Measurements from ENCODE around the gene CASQ1. TPM values are rescaled to one million over a fixed set of nuclear protein-coding genes. Genes with fewer than 3 reads are reported as not detected.

CASQ1 gene
- total RNA-seq, 1 experiment from 2014 or later: not detected

- H3K27me3 Mint-ChIP-seq (ENCODE audit: insufficient read depth, unreplicated experiment): no peaks in the 10 kb centered on the region
- H3K27ac Mint-ChIP-seq (ENCODE audit: unreplicated experiment): no peak overlapping the region
- no peaks in the 10 kb centered on the region for H3K27me3 ChIP-seq (replicated peaks; ENCODE audit: control insufficient read depth, insufficient read depth, low read length)
- no peak for TF ChIP-seq CTCF (IDR thresholded peaks at IDR 0.05; ENCODE audit: insufficient read depth in 1 of 2, low read depth in 1 of 2, low read length in 1 of 2, severe bottlenecking in 1 of 2, unreplicated experiment in 1 of 2)
- H3K4me1 Mint-ChIP-seq (ENCODE audit: low read depth, unreplicated experiment): no peaks in the 10 kb centered on the region
- no peak for DNase-seq
- no TSS peak for BruUV-seq (replicated peaks)
- H3K9me3 Mint-ChIP-seq (ENCODE audit: unreplicated experiment): no peaks in the 10 kb centered on the region
- H3K4me3 ChIP-seq (ENCODE audit: low read depth, low read length): no peak overlapping the region
- H3K4me3 Mint-ChIP-seq (ENCODE audit: unreplicated experiment): no peak overlapping the region
- CTCF ChIA-PET: interaction anchor here (0.8 kb wide), 1 partner anchor 27 kb away, joined by 3 read pairs; no protein-coding TSS in a partner anchor
- intact Hi-C loops (cut with micrococcal nuclease; ENCODE audit: unreplicated experiment): no loop called here
- H3K4me1 ChIP-seq: no peaks in the 10 kb centered on the region
- no peaks in the 10 kb centered on the region for H3K9me3 ChIP-seq
- H3K36me3 ChIP-seq (ENCODE audit: control insufficient read depth, insufficient read depth, low read length): peaks cover 2% of the 10 kb centered on the region
- POLR2A ChIA-PET: no interaction called here
- peaks cover 32% of the 10 kb centered on the region for H3K36me3 Mint-ChIP-seq (ENCODE audit: insufficient read depth, unreplicated experiment)
These were observed 35.0 kb downstream of the CASQ1 start for GRCh38 chr1:160225345-160225744.

- no TSS peak for BruUV-seq (replicated peaks)
- Mint-ChIP-seq H3K4me3 (ENCODE audit: unreplicated experiment) (no peak overlapping the region), H3K27me3 (ENCODE audit: insufficient read depth, unreplicated experiment) (no peaks in the 10 kb centered on the region), H3K36me3 (ENCODE audit: insufficient read depth, unreplicated experiment) (peaks cover 33% of the 10 kb centered on the region), H3K27ac (ENCODE audit: unreplicated experiment) (no peak overlapping the region), H3K9me3 (ENCODE audit: unreplicated experiment) (no peaks in the 10 kb centered on the region), H3K4me1 (ENCODE audit: low read depth, unreplicated experiment) (no peaks in the 10 kb centered on the region)
- H3K9me3 ChIP-seq: no peaks in the 10 kb centered on the region
- no peaks in the 10 kb centered on the region for H3K27me3 ChIP-seq (replicated peaks; ENCODE audit: control insufficient read depth, insufficient read depth, low read length)
- intact Hi-C loops (cut with micrococcal nuclease; ENCODE audit: unreplicated experiment): no loop called here
- ChIA-PET CTCF (no interaction called here), POLR2A (no interaction called here)
- no peak overlapping the region for H3K4me3 ChIP-seq (ENCODE audit: low read depth, low read length)
- H3K4me1 ChIP-seq: no peaks in the 10 kb centered on the region
- no peak for TF ChIP-seq CTCF (IDR thresholded peaks at IDR 0.05; ENCODE audit: insufficient read depth in 1 of 2, low read depth in 1 of 2, low read length in 1 of 2, severe bottlenecking in 1 of 2, unreplicated experiment in 1 of 2)
- DNase-seq: no peak
- peaks cover 2% of the 10 kb centered on the region for H3K36me3 ChIP-seq (ENCODE audit: control insufficient read depth, insufficient read depth, low read length)
These were observed 36.2 kb downstream of the CASQ1 start for GRCh38 chr1:160226623-160227022.

- DNase-seq: no peak
- Histone ChIP-seq H3K4me3 (ENCODE audit: low read depth, low read length) (no peak overlapping the region), H3K36me3 (ENCODE audit: control insufficient read depth, insufficient read depth, low read length) (peaks cover 2% of the 10 kb centered on the region), H3K4me1 (no peaks in the 10 kb centered on the region), H3K9me3 (no peaks in the 10 kb centered on the region), H3K27me3 (replicated peaks; ENCODE audit: control insufficient read depth, insufficient read depth, low read length) (no peaks in the 10 kb centered on the region)
- intact Hi-C loops (cut with micrococcal nuclease; ENCODE audit: unreplicated experiment): no loop called here
- Mint-ChIP-seq H3K4me1 (ENCODE audit: low read depth, unreplicated experiment) (no peaks in the 10 kb centered on the region), H3K36me3 (ENCODE audit: insufficient read depth, unreplicated experiment) (peaks cover 37% of the 10 kb centered on the region), H3K9me3 (ENCODE audit: unreplicated experiment) (no peaks in the 10 kb centered on the region), H3K27ac (ENCODE audit: unreplicated experiment) (no peak overlapping the region), H3K27me3 (ENCODE audit: insufficient read depth, unreplicated experiment) (no peaks in the 10 kb centered on the region), H3K4me3 (ENCODE audit: unreplicated experiment) (no peak overlapping the region)
- CTCF ChIA-PET: no interaction called here
- POLR2A ChIA-PET: no interaction called here
- BruUV-seq (replicated peaks): no TSS peak
- TF ChIP-seq CTCF (IDR thresholded peaks at IDR 0.05; ENCODE audit: insufficient read depth in 1 of 2, low read depth in 1 of 2, low read length in 1 of 2, severe bottlenecking in 1 of 2, unreplicated experiment in 1 of 2): no peak
These were observed 36.7 kb downstream of the CASQ1 start for GRCh38 chr1:160227034-160227433.
